Transverse colon (tissue), 3 donors: ENCODE results near the gene SPAG8.

Experiments
- POLR2A ChIP-seq: fragments of 450-650 bp; IDR thresholded peaks from one replicate; pipeline ENCODE4 v1.6.1; 2016; ENCODE audit warnings: antibody characterized with exemption, mild to moderate bottlenecking, moderate library complexity
- TF ChIP-seq, protein P1 (sequence below), 5 experiments: fragments of 200-600 bp in 3 of 5; fragments of 450-650 bp in 2 of 5; sonication (generic) in 3 of 5; IDR thresholded peaks; 1 replicate in 2 of 5; 2 replicates in 3 of 5; pipeline ENCODE4 v1.5.1; 2016 to 2017; ENCODE audit warnings: antibody characterized with exemption in 5 of 5, inconsistent platforms in 3 of 5, mild to moderate bottlenecking in 2 of 5, moderate library complexity in 1 of 5

DNA sequence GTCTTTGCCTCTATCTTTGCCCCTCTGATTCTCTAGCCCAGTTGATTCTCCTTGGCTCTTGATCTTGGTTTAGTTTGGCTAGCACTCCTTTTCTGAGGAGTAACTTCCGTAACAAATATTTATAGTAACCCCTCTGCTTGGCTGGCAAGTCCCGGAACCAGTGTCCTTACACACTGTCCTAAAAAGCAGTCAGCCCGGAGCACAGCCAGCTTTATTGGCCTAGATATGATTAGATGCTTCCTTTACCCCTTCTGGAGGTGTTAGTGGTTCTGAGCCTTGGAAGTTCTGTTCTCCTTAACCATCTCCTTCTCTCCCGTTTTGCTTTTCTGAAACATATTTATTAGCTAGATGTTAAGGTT is 41.0 kb downstream of the SPAG8 start:
- TF ChIP-seq, protein P1, sequence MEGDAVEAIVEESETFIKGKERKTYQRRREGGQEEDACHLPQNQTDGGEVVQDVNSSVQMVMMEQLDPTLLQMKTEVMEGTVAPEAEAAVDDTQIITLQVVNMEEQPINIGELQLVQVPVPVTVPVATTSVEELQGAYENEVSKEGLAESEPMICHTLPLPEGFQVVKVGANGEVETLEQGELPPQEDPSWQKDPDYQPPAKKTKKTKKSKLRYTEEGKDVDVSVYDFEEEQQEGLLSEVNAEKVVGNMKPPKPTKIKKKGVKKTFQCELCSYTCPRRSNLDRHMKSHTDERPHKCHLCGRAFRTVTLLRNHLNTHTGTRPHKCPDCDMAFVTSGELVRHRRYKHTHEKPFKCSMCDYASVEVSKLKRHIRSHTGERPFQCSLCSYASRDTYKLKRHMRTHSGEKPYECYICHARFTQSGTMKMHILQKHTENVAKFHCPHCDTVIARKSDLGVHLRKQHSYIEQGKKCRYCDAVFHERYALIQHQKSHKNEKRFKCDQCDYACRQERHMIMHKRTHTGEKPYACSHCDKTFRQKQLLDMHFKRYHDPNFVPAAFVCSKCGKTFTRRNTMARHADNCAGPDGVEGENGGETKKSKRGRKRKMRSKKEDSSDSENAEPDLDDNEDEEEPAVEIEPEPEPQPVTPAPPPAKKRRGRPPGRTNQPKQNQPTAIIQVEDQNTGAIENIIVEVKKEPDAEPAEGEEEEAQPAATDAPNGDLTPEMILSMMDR (IDR thresholded peaks at IDR 0.05), result no peak
- TF ChIP-seq POLR2A, result no peak
